Chondrocyte (in vitro differentiated cells): ENCODE data around the gene DDOST. TPM values are rescaled to one million over a fixed set of nuclear protein-coding genes. Genes with fewer than 3 reads are reported as not detected.
A peak's percentile ranks its signal among the peaks of the same experiment; 100 is the strongest.

Experiments
- DNase-seq: peaks from one replicate; pipeline ENCODE4 v3.0.0; 2021; ENCODE audit warnings: mixed read lengths, low spot score
- H3K27ac Mint-ChIP-seq: one replicate; pipeline ENCODE4 v1.8.0; 2021; ENCODE audit warnings: mild to moderate bottlenecking, moderate library complexity, mixed read lengths; ENCODE audit not compliant: unreplicated experiment
- H3K27me3 Mint-ChIP-seq: 2 replicates; pipeline ENCODE4 v1.8.0; 2021; ENCODE audit warnings: low read depth, mixed read lengths
- H3K36me3 Mint-ChIP-seq: 2 replicates; pipeline ENCODE4 v1.8.0; 2021; ENCODE audit warnings: low read depth, mixed read lengths
- H3K4me1 Mint-ChIP-seq: 2 replicates; pipeline ENCODE4 v1.8.0; 2021; ENCODE audit warnings: low read depth, mild to moderate bottlenecking, mixed read lengths
- H3K4me3 Mint-ChIP-seq: one replicate; pipeline ENCODE4 v1.8.0; 2021; ENCODE audit warnings: mild to moderate bottlenecking, moderate library complexity, mixed read lengths; ENCODE audit not compliant: unreplicated experiment
- H3K9me3 Mint-ChIP-seq: 2 replicates; pipeline ENCODE4 v1.8.0; 2021; ENCODE audit warnings: low read depth, mixed read lengths
- CTCF ChIP-seq: fragments of 200-600 bp; sonication (generic); IDR thresholded peaks from 2 replicates; pipeline ENCODE4 v1.5.0; 2021; ENCODE audit warnings: antibody characterized with exemption, mild to moderate bottlenecking, moderate library complexity
- total RNA-seq: library from RNA; stranded (reverse); gene quantifications from 3 replicates; pipeline ENCODE4 v1.2.1, GENCODE V29; 2021

Gene DDOST
- total RNA-seq, 1 donor from 2014 or later = 223 TPM

DNA sequence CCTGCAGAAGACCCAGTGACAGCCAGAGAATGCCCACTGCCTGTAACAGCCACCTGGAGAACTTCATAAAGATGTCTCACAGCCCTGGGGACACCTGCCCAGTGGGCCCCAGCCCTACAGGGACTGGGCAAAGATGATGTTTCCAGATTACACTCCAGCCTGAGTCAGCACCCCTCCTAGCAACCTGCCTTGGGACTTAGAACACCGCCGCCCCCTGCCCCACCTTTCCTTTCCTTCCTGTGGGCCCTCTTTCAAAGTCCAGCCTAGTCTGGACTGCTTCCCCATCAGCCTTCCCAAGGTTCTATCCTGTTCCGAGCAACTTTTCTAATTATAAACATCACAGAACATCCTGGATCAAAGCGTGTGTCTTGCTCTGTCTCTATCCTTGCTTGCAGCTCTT is 42.6 kb downstream of the DDOST start:
- Mint-ChIP-seq H3K4me3 (no peak overlapping the region), H3K9me3 (no peaks in the 10 kb centered on the region)

GRCh38 chr1:20616847-20617487 is 44.2 kb downstream of the DDOST start:
- no peak overlapping the region for H3K27ac Mint-ChIP-seq
- H3K9me3 Mint-ChIP-seq = no peaks in the 10 kb centered on the region
- no peak for DNase-seq
- H3K27me3 Mint-ChIP-seq = no peaks in the 10 kb centered on the region
- TF ChIP-seq CTCF = no peak
- no peaks in the 10 kb centered on the region for H3K36me3 Mint-ChIP-seq
- H3K4me1 Mint-ChIP-seq = peaks cover 25% of the 10 kb centered on the region
- no peak overlapping the region for H3K4me3 Mint-ChIP-seq

More for the DNA sequence above, 42.6 kb downstream of the DDOST start:
- H3K27ac Mint-ChIP-seq = no peak overlapping the region
- no peak for TF ChIP-seq CTCF
- no peak for DNase-seq
- no peaks in the 10 kb centered on the region for H3K27me3 Mint-ChIP-seq
- peaks cover 19% of the 10 kb centered on the region for H3K4me1 Mint-ChIP-seq
- no peaks in the 10 kb centered on the region for H3K36me3 Mint-ChIP-seq

- Mint-ChIP-seq H3K36me3 (no peaks in the 10 kb centered on the region), H3K27me3 (no peaks in the 10 kb centered on the region), H3K9me3 (no peaks in the 10 kb centered on the region), H3K4me1 (peaks cover 25% of the 10 kb centered on the region), H3K4me3 (no peak overlapping the region), H3K27ac (no peak overlapping the region)
- no peak for DNase-seq
- no peak for TF ChIP-seq CTCF
These were observed 45.0 kb downstream of the DDOST start for GRCh38 chr1:20615946-20616846.

- H3K27me3 Mint-ChIP-seq = no peaks in the 10 kb centered on the region
- H3K36me3 Mint-ChIP-seq = no peaks in the 10 kb centered on the region
- H3K27ac Mint-ChIP-seq = peak overlapping the region; percentile 94
- H3K4me3 Mint-ChIP-seq = no peak overlapping the region
- H3K4me1 Mint-ChIP-seq = peaks cover 25% of the 10 kb centered on the region
- DNase-seq = no peak
- H3K9me3 Mint-ChIP-seq = no peaks in the 10 kb centered on the region
- TF ChIP-seq CTCF = no peak
These were observed 47.0 kb downstream of the DDOST start for GRCh38 chr1:20614131-20614579.

DNA sequence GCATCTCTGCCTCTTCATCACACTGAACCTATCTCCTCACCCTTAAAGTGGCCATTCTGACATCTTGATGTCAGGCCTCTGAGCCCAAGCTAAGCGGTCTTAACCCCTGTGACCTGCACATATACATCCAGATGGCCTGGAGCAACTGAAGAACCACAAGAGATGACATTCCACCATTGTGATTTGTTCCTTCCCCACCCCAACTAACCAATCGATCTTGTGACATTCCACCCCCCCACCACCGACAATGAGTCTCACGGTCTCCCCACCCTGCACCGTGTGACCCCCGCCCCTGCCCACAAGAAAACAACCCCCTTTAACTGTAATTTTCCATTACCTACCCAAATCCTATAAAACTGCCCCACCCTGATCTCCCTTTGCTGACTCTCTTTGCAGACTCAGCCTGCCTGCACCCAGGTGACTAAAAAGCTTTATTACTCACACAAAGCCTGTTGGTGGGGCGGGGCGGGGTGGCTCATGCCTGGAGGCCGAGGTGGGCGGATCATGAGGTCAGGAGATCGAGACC is 48.9 kb downstream of the DDOST start:
- DNase-seq = no peak
- Mint-ChIP-seq H3K4me3 (no peak overlapping the region), H3K27me3 (no peaks in the 10 kb centered on the region), H3K9me3 (no peaks in the 10 kb centered on the region), H3K4me1 (peaks cover 25% of the 10 kb centered on the region), H3K27ac (no peak overlapping the region), H3K36me3 (no peaks in the 10 kb centered on the region)
- TF ChIP-seq CTCF = no peak
